ENCODE measurements around the gene ZBTB12. TPM values are rescaled to one million over a fixed set of nuclear protein-coding genes. Genes with fewer than 3 reads are reported as not detected.

ZBTB12 gene
- total RNA-seq, 1 donor = 3.6 TPM

GRCh38 chr6:31889331-31889972, 12.4 kb downstream of the ZBTB12 start:
- Histone ChIP-seq H4K20me1 (ENCODE audit: insufficient read depth, low read length) (no peaks in the 10 kb centered on the region), H3K36me3 (ENCODE audit: insufficient read depth, low read length) (peaks cover 73% of the 10 kb centered on the region), H3K27me3 (ENCODE audit: insufficient read depth, low read length) (no peaks in the 10 kb centered on the region), H3K4me3 (ENCODE audit: insufficient read depth, low read length) (no peak overlapping the region), H2AFZ (ENCODE audit: low read length) (no peak overlapping the region), H3K79me2 (ENCODE audit: insufficient read depth, low read length) (no peaks in the 10 kb centered on the region), H3K4me1 (ENCODE audit: insufficient read depth, low read length) (no peaks in the 10 kb centered on the region), H3K4me2 (ENCODE audit: insufficient read depth, low read length) (no peak overlapping the region), H3K27ac (ENCODE audit: low read depth, low read length) (no peak overlapping the region), H3K9me3 (ENCODE audit: low read depth, low read length) (no peaks in the 10 kb centered on the region)
- no peak for TF ChIP-seq CTCF (IDR thresholded peaks at IDR 0.05; ENCODE audit: extremely low read depth, low read depth, low read length)
- DNase-seq (ENCODE audit: insufficient read length, low spot score, missing footprints) = no peak

- Histone ChIP-seq H3K36me3 (ENCODE audit: insufficient read depth, low read length) (peaks cover 70% of the 10 kb centered on the region), H3K4me2 (ENCODE audit: insufficient read depth, low read length) (no peak overlapping the region), H3K4me1 (ENCODE audit: insufficient read depth, low read length) (no peaks in the 10 kb centered on the region), H3K4me3 (ENCODE audit: insufficient read depth, low read length) (no peak overlapping the region), H2AFZ (ENCODE audit: low read length) (no peak overlapping the region), H3K79me2 (ENCODE audit: insufficient read depth, low read length) (no peaks in the 10 kb centered on the region), H3K9me3 (ENCODE audit: low read depth, low read length) (no peaks in the 10 kb centered on the region), H3K27ac (ENCODE audit: low read depth, low read length) (no peak overlapping the region), H3K27me3 (ENCODE audit: insufficient read depth, low read length) (no peaks in the 10 kb centered on the region), H4K20me1 (ENCODE audit: insufficient read depth, low read length) (no peaks in the 10 kb centered on the region)
- peak; percentile 70 for TF ChIP-seq CTCF (IDR thresholded peaks at IDR 0.05; ENCODE audit: extremely low read depth, low read depth, low read length)
- DNase-seq (ENCODE audit: insufficient read length, low spot score, missing footprints) = peak; percentile 92
Measured at GRCh38 chr6:31888276-31889258, 13.3 kb downstream of the ZBTB12 start.

GRCh38 chr6:31887173-31888007, 14.5 kb downstream of the ZBTB12 start:
- no peaks in the 10 kb centered on the region for H3K4me1 ChIP-seq (ENCODE audit: insufficient read depth, low read length)
- no peak overlapping the region for H3K27ac ChIP-seq (ENCODE audit: low read depth, low read length)
- no peaks in the 10 kb centered on the region for H4K20me1 ChIP-seq (ENCODE audit: insufficient read depth, low read length)
- H3K4me3 ChIP-seq (ENCODE audit: insufficient read depth, low read length) = no peak overlapping the region
- H2AFZ ChIP-seq (ENCODE audit: low read length) = no peak overlapping the region
- H3K27me3 ChIP-seq (ENCODE audit: insufficient read depth, low read length) = no peaks in the 10 kb centered on the region
- H3K9me3 ChIP-seq (ENCODE audit: low read depth, low read length) = no peaks in the 10 kb centered on the region
- H3K36me3 ChIP-seq (ENCODE audit: insufficient read depth, low read length) = peaks cover 70% of the 10 kb centered on the region
- no peak for TF ChIP-seq CTCF (IDR thresholded peaks at IDR 0.05; ENCODE audit: extremely low read depth, low read depth, low read length)
- DNase-seq (ENCODE audit: insufficient read length, low spot score, missing footprints) = peak; percentile 86
- H3K79me2 ChIP-seq (ENCODE audit: insufficient read depth, low read length) = no peaks in the 10 kb centered on the region
- no peak overlapping the region for H3K4me2 ChIP-seq (ENCODE audit: insufficient read depth, low read length)

All from osteoblast (primary cell).